Measurements from ENCODE around the gene ZNRF2. TPM values are rescaled to one million over a fixed set of nuclear protein-coding genes. Genes with fewer than 3 reads are reported as not detected.

The ZNRF2 gene
- total and polyA plus RNA-seq, 2 of the 4 experiments (the other 2 are of a cell fraction): 0.31 to 0.54 TPM

DNA sequence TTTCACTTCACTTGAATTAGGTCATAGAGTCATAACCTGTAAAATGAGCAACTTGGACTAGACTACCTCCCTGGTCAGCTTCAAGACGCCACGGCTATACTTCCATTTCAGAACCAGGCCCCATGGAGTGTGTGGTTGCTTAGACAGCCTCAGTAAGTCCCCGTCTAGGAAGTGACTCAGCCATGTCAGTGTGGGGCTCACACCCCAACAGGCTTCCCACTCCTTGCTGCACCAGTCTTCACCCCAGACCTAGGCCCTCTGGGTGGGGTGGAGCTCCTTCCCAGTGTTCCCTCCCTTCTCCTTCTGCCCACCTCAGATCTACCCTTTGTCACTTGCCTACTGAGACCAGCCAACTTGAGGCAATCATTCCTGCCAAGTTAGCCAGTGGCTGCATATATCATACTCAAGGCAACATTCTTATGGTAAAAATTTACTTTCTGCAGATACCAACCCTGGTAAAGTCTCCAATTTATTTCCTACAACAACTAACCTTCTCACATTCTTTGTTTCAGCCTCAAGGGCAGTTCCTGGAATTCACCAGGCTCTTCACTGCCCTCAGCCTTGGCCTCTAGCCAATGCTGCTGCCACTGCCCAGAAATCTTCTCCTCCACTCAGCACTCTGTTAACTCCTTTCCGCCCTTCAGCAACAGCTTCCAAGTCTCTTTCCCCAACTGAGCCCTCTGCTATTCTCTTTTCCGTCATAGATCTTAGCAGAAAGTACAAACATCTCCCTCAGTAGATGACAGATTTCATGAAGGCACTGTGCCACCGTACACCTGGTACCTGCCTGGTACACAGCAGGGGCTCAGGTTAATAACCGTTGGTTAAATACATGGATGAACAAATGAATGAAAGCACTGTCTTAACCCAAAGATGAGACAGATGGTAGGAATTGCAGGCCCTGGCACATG lies 31.3 kb upstream of the ZNRF2 start (continued):
- no peak for TF ChIP-seq RCOR1 (IDR thresholded peaks at IDR 0.05; ENCODE audit: insufficient replicate concordance, low read length)

DNA sequence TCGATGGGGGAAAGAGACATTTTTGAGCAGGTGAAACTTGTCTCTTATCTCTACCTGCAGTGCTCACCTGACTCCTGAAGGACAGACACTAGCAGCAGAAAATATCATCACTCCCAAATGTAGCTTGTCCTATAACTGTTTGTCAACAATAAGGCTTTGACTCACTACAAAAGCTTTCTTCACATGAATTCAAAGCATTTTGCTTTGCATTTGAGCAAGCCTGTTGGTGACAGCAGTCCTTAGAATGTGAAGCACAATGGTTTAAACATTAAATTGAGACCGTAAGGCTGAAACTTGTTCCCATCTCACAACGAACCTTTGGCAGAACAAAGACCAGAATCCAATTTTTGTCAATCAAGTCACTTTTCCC lies 30.6 kb upstream of the ZNRF2 start:
- DNase-seq: no peak
- H2AK5ac ChIP-seq (ENCODE audit: low read depth, low read length): no peak overlapping the region
- BruUV-seq (replicated peaks): no TSS peak
- no peak overlapping the region for H3K4me2 ChIP-seq (ENCODE audit: low read depth, low read length)
- no peak overlapping the region for H3K9ac ChIP-seq (ENCODE audit: low read depth, low read length)
- no peak overlapping the region for H2AFZ ChIP-seq (replicated peaks; ENCODE audit: low read length, poor library complexity)
- H4K91ac ChIP-seq (ENCODE audit: insufficient read depth, low read depth, low read length): no peak overlapping the region
- intact Hi-C loops (cut with micrococcal nuclease) (no loop called here), in situ Hi-C loops (cut with MboI; ENCODE audit: low sequenced_read_pairs) (no loop called here), dilution Hi-C loops (cut with HindIII; ENCODE audit: low sequenced_read_pairs, unreplicated experiment) (no loop called here)
- WGBS, 2 experiments (ENCODE audit: extremely low coverage in 2 of 2, insufficient read length in 1 of 2): no CpG with 5 or more reads among the region's 3 CpGs
- ChIA-PET POLR2A (ENCODE audit: unreplicated experiment) (no interaction called here), CTCF (no interaction called here)
- H4K20me1 ChIP-seq (ENCODE audit: insufficient read depth, low read length): no peaks in the 10 kb centered on the region
- no peak overlapping the region for H2BK5ac ChIP-seq (ENCODE audit: low read depth, low read length, poor library complexity, severe bottlenecking)
- H2BK20ac ChIP-seq (ENCODE audit: low read depth, low read length): no peak overlapping the region
- no peak overlapping the region for H3K56ac ChIP-seq (ENCODE audit: extremely low read depth, insufficient read depth, low read length)
- no peak for TF ChIP-seq SMC3 (IDR thresholded peaks at IDR 0.05; ENCODE audit: low read depth, low read length)
- TF ChIP-seq NFE2L2 (IDR thresholded peaks at IDR 0.05; ENCODE audit: low read depth, low read length): no peak
- no peak for TF ChIP-seq POLR2A (IDR thresholded peaks at IDR 0.05; ENCODE audit: low read depth, low read length)
- TF ChIP-seq MAZ (IDR thresholded peaks at IDR 0.05; ENCODE audit: borderline replicate concordance, low read depth, low read length): no peak
- TF ChIP-seq BHLHE40 (IDR thresholded peaks at IDR 0.05; ENCODE audit: low read depth, low read length): no peak
- H2BK15ac ChIP-seq (ENCODE audit: low read depth, low read length): no peak overlapping the region
- H4K5ac ChIP-seq (ENCODE audit: low read depth, low read length): no peak overlapping the region
- no peak overlapping the region for H3K4ac ChIP-seq (ENCODE audit: low read depth, low read length)
- H3K9me3 ChIP-seq (ENCODE audit: control insufficient read depth, insufficient read depth, low read length): no peaks in the 10 kb centered on the region
- H2AK9ac ChIP-seq (replicated peaks; ENCODE audit: low read depth, low read length, poor library complexity): no peak overlapping the region
- H3K79me1 ChIP-seq (ENCODE audit: low read depth in 1 of 2, low read length in 2 of 2): no peaks in the 10 kb centered on the region
- H3K14ac ChIP-seq (replicated peaks; ENCODE audit: low read depth, low read length): no peak overlapping the region
- H4K8ac ChIP-seq (ENCODE audit: low read depth in 2 of 2, low read length in 2 of 2): no peak overlapping the region
- H3K18ac ChIP-seq (ENCODE audit: low read depth, low read length): no peak overlapping the region
- no peak overlapping the region for H3K4me3 ChIP-seq (ENCODE audit: insufficient read depth, low read depth, low read length)
- no peaks in the 10 kb centered on the region for H3K36me3 ChIP-seq (ENCODE audit: control insufficient read depth, insufficient read depth, low read length)
- no peak for ATAC-seq (ENCODE audit: low read depth)
- no peak overlapping the region for H2BK120ac ChIP-seq (ENCODE audit: low read depth, low read length)
- peaks cover 9% of the 10 kb centered on the region for H3K27me3 ChIP-seq (ENCODE audit: control insufficient read depth, insufficient read depth, low read length)
- no peak overlapping the region for H3K23ac ChIP-seq (ENCODE audit: low read depth, low read length)
- no peaks in the 10 kb centered on the region for H3K9me1 ChIP-seq (ENCODE audit: insufficient read depth, low read length)
- H3K27ac ChIP-seq (ENCODE audit: insufficient read depth, low read length): no peak overlapping the region
- H3K4me1 ChIP-seq (ENCODE audit: control insufficient read depth, insufficient read depth, low read length): no peaks in the 10 kb centered on the region

Measured in IMR-90 (cell line).